Neural progenitor cell (in vitro differentiated cells): ENCODE results near the gene MCF2L2. TPM values are rescaled to one million over a fixed set of nuclear protein-coding genes. Genes with fewer than 3 reads are reported as not detected.

Source experiments
- DNase-seq: peaks from one replicate; pipeline ENCODE4 v3.0.0-alpha.2; 2016; ENCODE audit warnings: low spot score
- H2AFZ ChIP-seq: fragments of 200-600 bp; sonication (generic); replicated peaks from 2 replicates; pipeline ENCODE4 v1.6.1; 2016; ENCODE audit warnings: antibody characterized with exemption
- H3F3A ChIP-seq: fragments of 200-600 bp; sonication (generic); 2 replicates; pipeline ENCODE4 v1.6.1; 2016; ENCODE audit warnings: antibody characterized with exemption, low read depth
- H3K27ac ChIP-seq: fragments of 200-600 bp; sonication (generic); 2 replicates; pipeline ENCODE4 v1.5.1; 2016; ENCODE audit warnings: mild to moderate bottlenecking
- H3K27me3 ChIP-seq: fragments of 200-600 bp; sonication (generic); 2 replicates; pipeline ENCODE4 v1.6.1; 2016; ENCODE audit warnings: mild to moderate bottlenecking, moderate library complexity
- H3K36me3 ChIP-seq: fragments of 200-600 bp; sonication (generic); 2 replicates; pipeline ENCODE4 v1.5.1; 2016
- H3K4me1 ChIP-seq: fragments of 200-600 bp; sonication (generic); 2 replicates; pipeline ENCODE4 v1.6.1; 2016; ENCODE audit warnings: mixed run types
- H3K4me2 ChIP-seq: fragments of 200-600 bp; sonication (generic); 2 replicates; pipeline ENCODE4 v1.6.1; 2016
- H3K4me3 ChIP-seq: fragments of 200-600 bp; sonication (generic); 2 replicates; pipeline ENCODE4 v1.5.1; 2016
- H3K79me2 ChIP-seq: fragments of 200-600 bp; sonication (generic); 2 replicates; pipeline ENCODE4 v1.6.1; 2016; ENCODE audit warnings: low read depth
- H3K9ac ChIP-seq: fragments of 200-600 bp; sonication (generic); 2 replicates; pipeline ENCODE4 v1.6.1; 2016
- H3K9me3 ChIP-seq: fragments of 200-600 bp; sonication (generic); 2 replicates; pipeline ENCODE4 v1.5.1; 2016; ENCODE audit warnings: low read depth
- H4K20me1 ChIP-seq: fragments of 200-600 bp; sonication (generic); 2 replicates; pipeline ENCODE4 v1.6.1; 2016; ENCODE audit warnings: low read depth
- H3K27ac Mint-ChIP-seq: 3 replicates; pipeline ENCODE4 v1.8.0; 2021; ENCODE audit warnings: mixed read lengths
- H3K27me3 Mint-ChIP-seq: 2 replicates; pipeline ENCODE4 v1.8.0; 2022; ENCODE audit warnings: low read depth, mild to moderate bottlenecking, inconsistent platforms, moderate library complexity, mixed read lengths; ENCODE audit not compliant: insufficient read depth
- H3K36me3 Mint-ChIP-seq: 3 replicates; pipeline ENCODE4 v1.8.0; 2021; ENCODE audit warnings: mixed read lengths
- H3K4me1 Mint-ChIP-seq: 3 replicates; pipeline ENCODE4 v1.8.0; 2021; ENCODE audit warnings: mixed read lengths
- H3K4me3 Mint-ChIP-seq: 3 replicates; pipeline ENCODE4 v1.8.0; 2021; ENCODE audit warnings: mild to moderate bottlenecking, moderate library complexity, mixed read lengths
- H3K9me3 Mint-ChIP-seq: 3 replicates; pipeline ENCODE4 v1.8.0; 2020; ENCODE audit warnings: mixed read lengths
- EZH2 ChIP-seq: fragments of 200-600 bp; sonication (generic); IDR thresholded peaks from 2 replicates; pipeline ENCODE4 v1.6.1; 2017; ENCODE audit warnings: antibody characterized with exemption, mild to moderate bottlenecking, moderate library complexity
- EZH2phosphoT487 ChIP-seq: fragments of 200-600 bp; sonication (generic); IDR thresholded peaks from 2 replicates; pipeline ENCODE4 v1.6.1; 2017; ENCODE audit warnings: antibody characterized with exemption
- total RNA-seq: library from RNA; depleted of rRNA; stranded (reverse); fragments of >200 nt; gene quantifications from 2 replicates; pipeline ENCODE4 v1.2.3, GENCODE V29; 2015; ENCODE audit warnings: low replicate concordance
- TF ChIP-seq, protein P1 (sequence below): fragments of 200-600 bp; sonication (generic); IDR thresholded peaks from 2 replicates; pipeline ENCODE4 v1.5.1; 2017; ENCODE audit warnings: antibody characterized with exemption, mild to moderate bottlenecking

Gene MCF2L2
- total RNA-seq, 1 donor from 2014 or later, result 11.1 TPM

DNA sequence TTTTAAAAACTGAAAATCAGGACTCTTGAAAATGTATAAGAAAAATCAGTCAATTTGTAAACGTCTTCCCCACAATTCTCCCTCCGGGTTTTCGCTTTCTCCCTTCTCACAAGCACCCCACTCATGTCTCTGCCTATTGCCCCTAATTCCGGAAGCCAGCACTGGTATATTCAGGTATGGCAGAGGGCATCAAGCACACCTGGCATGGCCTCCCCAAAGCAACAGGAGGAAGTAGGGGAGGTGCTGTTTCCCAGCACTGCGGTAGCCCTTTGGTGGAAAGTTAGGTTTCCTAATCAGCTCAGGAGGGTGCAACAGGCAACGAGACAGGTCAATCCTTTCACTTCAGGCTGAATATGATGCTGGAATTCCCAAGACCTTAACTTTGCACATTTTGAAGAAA is 296.0 kb downstream of the MCF2L2 start:
- DNase-seq, result no peak
- Histone ChIP-seq H4K20me1 (no peaks in the 10 kb centered on the region), H3K27ac (no peak overlapping the region), H3K9me3 (peaks cover 7% of the 10 kb centered on the region), H3K9ac (no peak overlapping the region), H3K4me1 (no peaks in the 10 kb centered on the region), H3K79me2 (no peaks in the 10 kb centered on the region), H3F3A (no peaks in the 10 kb centered on the region), H3K4me2 (no peak overlapping the region), H3K4me3 (no peak overlapping the region), H3K36me3 (no peaks in the 10 kb centered on the region), H2AFZ (peak overlapping the region; percentile 42), H3K27me3 (no peaks in the 10 kb centered on the region)
- H3K4me3 Mint-ChIP-seq, result no peak overlapping the region
- no peak overlapping the region for H3K27ac Mint-ChIP-seq
- H3K27me3 Mint-ChIP-seq, result peaks cover under 1% of the 10 kb centered on the region
- H3K4me1 Mint-ChIP-seq, result no peaks in the 10 kb centered on the region
- peaks cover 11% of the 10 kb centered on the region for H3K9me3 Mint-ChIP-seq
- H3K36me3 Mint-ChIP-seq, result peaks cover 1% of the 10 kb centered on the region
- TF ChIP-seq EZH2phosphoT487 (no peak), EZH2 (no peak)
- TF ChIP-seq, protein P1, sequence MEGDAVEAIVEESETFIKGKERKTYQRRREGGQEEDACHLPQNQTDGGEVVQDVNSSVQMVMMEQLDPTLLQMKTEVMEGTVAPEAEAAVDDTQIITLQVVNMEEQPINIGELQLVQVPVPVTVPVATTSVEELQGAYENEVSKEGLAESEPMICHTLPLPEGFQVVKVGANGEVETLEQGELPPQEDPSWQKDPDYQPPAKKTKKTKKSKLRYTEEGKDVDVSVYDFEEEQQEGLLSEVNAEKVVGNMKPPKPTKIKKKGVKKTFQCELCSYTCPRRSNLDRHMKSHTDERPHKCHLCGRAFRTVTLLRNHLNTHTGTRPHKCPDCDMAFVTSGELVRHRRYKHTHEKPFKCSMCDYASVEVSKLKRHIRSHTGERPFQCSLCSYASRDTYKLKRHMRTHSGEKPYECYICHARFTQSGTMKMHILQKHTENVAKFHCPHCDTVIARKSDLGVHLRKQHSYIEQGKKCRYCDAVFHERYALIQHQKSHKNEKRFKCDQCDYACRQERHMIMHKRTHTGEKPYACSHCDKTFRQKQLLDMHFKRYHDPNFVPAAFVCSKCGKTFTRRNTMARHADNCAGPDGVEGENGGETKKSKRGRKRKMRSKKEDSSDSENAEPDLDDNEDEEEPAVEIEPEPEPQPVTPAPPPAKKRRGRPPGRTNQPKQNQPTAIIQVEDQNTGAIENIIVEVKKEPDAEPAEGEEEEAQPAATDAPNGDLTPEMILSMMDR, result no peak

DNA sequence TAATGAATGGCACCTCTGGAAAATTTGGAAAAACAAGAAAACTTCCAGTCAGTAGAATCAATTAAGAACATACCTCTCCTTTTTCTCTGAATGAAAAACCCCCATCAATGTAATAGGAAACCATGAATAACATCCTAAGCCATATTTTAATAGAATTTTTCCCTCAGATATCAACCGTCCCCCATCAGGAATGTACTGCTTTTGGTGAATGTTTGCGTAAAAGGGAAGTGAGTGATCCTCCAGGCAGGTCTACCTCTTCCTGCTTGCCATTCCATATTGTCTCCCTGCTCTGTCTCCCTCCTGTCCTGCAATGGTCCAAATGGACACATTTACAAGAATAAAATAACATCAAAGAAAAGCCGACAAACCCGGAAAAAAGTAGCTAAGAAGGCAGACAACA is 296.7 kb downstream of the MCF2L2 start:
- Mint-ChIP-seq H3K4me3 (no peak overlapping the region), H3K27ac (no peak overlapping the region), H3K9me3 (peaks cover 10% of the 10 kb centered on the region), H3K27me3 (no peaks in the 10 kb centered on the region), H3K36me3 (peaks cover 1% of the 10 kb centered on the region), H3K4me1 (no peaks in the 10 kb centered on the region)
- no peaks in the 10 kb centered on the region for H3K79me2 ChIP-seq
- no peaks in the 10 kb centered on the region for H3K4me1 ChIP-seq
- H3K4me3 ChIP-seq, result no peak overlapping the region
- H4K20me1 ChIP-seq, result no peaks in the 10 kb centered on the region
- DNase-seq, result no peak
- no peak overlapping the region for H3K4me2 ChIP-seq
- peaks cover 7% of the 10 kb centered on the region for H3K9me3 ChIP-seq
- H3K27me3 ChIP-seq, result no peaks in the 10 kb centered on the region
- no peaks in the 10 kb centered on the region for H3F3A ChIP-seq
- no peak overlapping the region for H3K9ac ChIP-seq
- H3K36me3 ChIP-seq, result no peaks in the 10 kb centered on the region
- TF ChIP-seq, protein P1, result no peak
- TF ChIP-seq EZH2phosphoT487 (no peak), EZH2 (no peak)
- H2AFZ ChIP-seq, result no peak overlapping the region
- no peak overlapping the region for H3K27ac ChIP-seq

DNA sequence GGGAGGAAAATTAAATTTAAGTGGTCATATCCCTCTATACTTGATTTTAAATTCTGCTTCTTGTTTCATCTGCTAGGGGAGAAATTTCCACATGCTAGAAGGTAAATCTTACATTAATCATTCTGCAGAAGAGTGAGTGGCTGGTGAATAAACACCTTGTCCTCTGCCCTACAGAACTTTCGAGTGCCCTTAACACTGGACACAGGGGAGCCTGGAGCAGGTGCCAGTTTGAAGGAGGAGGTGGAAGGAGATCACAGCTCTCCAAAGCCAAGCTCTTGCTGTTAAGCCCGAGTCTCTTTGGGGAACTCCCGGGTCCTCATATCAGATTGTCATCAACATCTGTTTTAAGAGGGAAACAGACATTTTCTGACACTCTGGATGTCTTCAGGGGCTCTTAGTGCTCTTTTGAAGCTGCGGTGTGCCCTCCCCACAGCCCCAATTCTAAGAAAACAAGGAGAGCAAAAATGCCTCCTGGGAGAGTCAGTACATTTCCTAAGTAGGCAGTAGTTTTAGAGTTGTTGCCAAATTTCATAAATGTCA is 297.2 kb downstream of the MCF2L2 start:
- Histone ChIP-seq H4K20me1 (no peaks in the 10 kb centered on the region), H3K9me3 (peaks cover 7% of the 10 kb centered on the region), H3K36me3 (no peaks in the 10 kb centered on the region), H3K4me1 (no peaks in the 10 kb centered on the region), H3K27ac (no peak overlapping the region), H3K9ac (no peak overlapping the region), H3K4me3 (no peak overlapping the region), H2AFZ (no peak overlapping the region), H3F3A (no peaks in the 10 kb centered on the region), H3K27me3 (no peaks in the 10 kb centered on the region), H3K4me2 (no peak overlapping the region), H3K79me2 (no peaks in the 10 kb centered on the region)
- Mint-ChIP-seq H3K4me1 (no peaks in the 10 kb centered on the region), H3K27ac (no peak overlapping the region), H3K4me3 (no peak overlapping the region), H3K27me3 (no peaks in the 10 kb centered on the region), H3K9me3 (peaks cover 10% of the 10 kb centered on the region), H3K36me3 (peaks cover 1% of the 10 kb centered on the region)
- DNase-seq, result no peak
- TF ChIP-seq EZH2 (no peak), EZH2phosphoT487 (no peak)
- TF ChIP-seq, protein P1, result no peak
